Suprapubic skin (tissue), 4 donors: ENCODE results near the gene ANKRA2. TPM values are rescaled to one million over a fixed set of nuclear protein-coding genes. Genes with fewer than 3 reads are reported as not detected.

Source experiments
- DNase-seq, 2 donors: peaks; one replicate each; pipeline ENCODE4 v3.0.0-alpha.2; 2019; ENCODE audit warnings: low spot score in 2 of 2
- H3K27ac ChIP-seq: fragments of 200-600 bp; sonication (generic); one replicate; pipeline ENCODE4 v1.5.1; 2019
- H3K27me3 ChIP-seq: fragments of 200-600 bp; sonication (generic); one replicate; pipeline ENCODE4 v1.5.1; 2019
- H3K36me3 ChIP-seq: fragments of 200-600 bp; sonication (generic); one replicate; pipeline ENCODE4 v1.5.1; 2019
- H3K4me1 ChIP-seq: fragments of 200-600 bp; sonication (generic); one replicate; pipeline ENCODE4 v1.5.1; 2019
- H3K4me3 ChIP-seq: fragments of 200-600 bp; sonication (generic); one replicate; pipeline ENCODE4 v1.5.1; 2019; ENCODE audit warnings: mild to moderate bottlenecking
- H3K9me3 ChIP-seq: fragments of 200-600 bp; sonication (generic); one replicate; pipeline ENCODE4 v1.5.1; 2019
- CTCF ChIP-seq, 2 donors: fragments of 200-600 bp in 1 of 2; fragments of 450-650 bp in 1 of 2; sonication (generic) in 1 of 2; IDR thresholded peaks; one replicate each; pipeline ENCODE4 v1.5.1; 2016 to 2019; ENCODE audit warnings: antibody characterized with exemption in 2 of 2, mild to moderate bottlenecking in 1 of 2, moderate library complexity in 1 of 2
- EP300 ChIP-seq: sonication (generic); formaldehyde crosslinking; IDR thresholded peaks from one replicate; pipeline ENCODE4 v1.6.1; 2017; ENCODE audit warnings: antibody characterized with exemption
- POLR2A ChIP-seq, 2 donors: fragments of 450-650 bp; IDR thresholded peaks; one replicate each; pipeline ENCODE4 v1.6.1; 2017; ENCODE audit warnings: antibody characterized with exemption in 2 of 2, mild to moderate bottlenecking in 2 of 2, moderate library complexity in 2 of 2
- POLR2AphosphoS5 ChIP-seq, 3 donors: sonication (generic); formaldehyde crosslinking; IDR thresholded peaks; one replicate each; pipeline ENCODE4 v1.6.1; 2017; ENCODE audit warnings: antibody characterized with exemption in 3 of 3
- WGBS: methylation state at CpG from one replicate; pipeline ENCODE4 v1.1.5; 2018; 5-methylcytosine and 5-hydroxymethylcytosine counted together
- total RNA-seq, 4 donors: library from RNA; depleted of rRNA; stranded (reverse); fragments of >200 nt; gene quantifications; one replicate each; pipeline ENCODE4 v1.1.0, GENCODE V29; 2016

The ANKRA2 gene
- total RNA-seq, 4 donors from 2014 or later, result 18.8 to 57.9 (median 20.9) TPM

GRCh38 chr5:73539730-73540129 is 25.7 kb downstream of the ANKRA2 start:
- 74% methylated on average over 2 of the region's 2 CpGs for whole genome bisulfite sequencing
- Histone ChIP-seq H3K36me3 (no peaks in the 10 kb centered on the region), H3K27me3 (no peaks in the 10 kb centered on the region), H3K4me1 (peaks cover 9% of the 10 kb centered on the region), H3K9me3 (no peaks in the 10 kb centered on the region), H3K27ac (no peak overlapping the region), H3K4me3 (no peak overlapping the region)
- no peak for TF ChIP-seq EP300
- no peak for DNase-seq

GRCh38 chr5:73534971-73535370 is 30.5 kb downstream of the ANKRA2 start:
- Histone ChIP-seq H3K4me3 (no peak overlapping the region), H3K36me3 (no peaks in the 10 kb centered on the region), H3K4me1 (no peaks in the 10 kb centered on the region), H3K9me3 (no peaks in the 10 kb centered on the region), H3K27me3 (no peaks in the 10 kb centered on the region), H3K27ac (no peak overlapping the region)
- no peak for DNase-seq
- 94% methylated on average over 2 of the region's 2 CpGs for WGBS
- TF ChIP-seq CTCF (IDR thresholded peaks at IDR 0.05) (no peak), POLR2AphosphoS5 (IDR thresholded peaks at IDR 0.05) (no peak), POLR2A (IDR thresholded peaks at IDR 0.05) (no peak), EP300 (no peak)

- H3K36me3 ChIP-seq, result no peaks in the 10 kb centered on the region
- no peak overlapping the region for H3K4me3 ChIP-seq
Observed at GRCh38 chr5:73534011-73534644, 31.3 kb downstream of the ANKRA2 start.

GRCh38 chr5:73532195-73532594 is 33.2 kb downstream of the ANKRA2 start:
- Histone ChIP-seq H3K4me3 (no peak overlapping the region), H3K27me3 (no peaks in the 10 kb centered on the region), H3K9me3 (no peaks in the 10 kb centered on the region), H3K27ac (no peak overlapping the region), H3K36me3 (no peaks in the 10 kb centered on the region), H3K4me1 (no peaks in the 10 kb centered on the region)
- 83% methylated on average over 5 of the region's 5 CpGs for WGBS
- no peak for TF ChIP-seq EP300
- no peak for TF ChIP-seq POLR2A (IDR thresholded peaks at IDR 0.05)
- TF ChIP-seq POLR2AphosphoS5 (IDR thresholded peaks at IDR 0.05), result no peak
- TF ChIP-seq CTCF (IDR thresholded peaks at IDR 0.05), result no peak
- DNase-seq, result no peak

More at GRCh38 chr5:73534011-73534644, 31.3 kb downstream of the ANKRA2 start:
- H3K27me3 ChIP-seq, result no peaks in the 10 kb centered on the region
- H3K4me1 ChIP-seq, result no peaks in the 10 kb centered on the region
- no peak overlapping the region for H3K27ac ChIP-seq
- DNase-seq, result no peak
- WGBS, result 77% methylated on average over 5 of the region's 5 CpGs
- no peak for TF ChIP-seq EP300
- no peak for TF ChIP-seq CTCF (IDR thresholded peaks at IDR 0.05)
- TF ChIP-seq POLR2AphosphoS5 (IDR thresholded peaks at IDR 0.05), result no peak
- no peak for TF ChIP-seq POLR2A (IDR thresholded peaks at IDR 0.05)
- no peaks in the 10 kb centered on the region for H3K9me3 ChIP-seq

- 73% methylated on average over 1 of the region's 1 CpG for WGBS
- no peak overlapping the region for H3K27ac ChIP-seq
- H3K27me3 ChIP-seq, result no peaks in the 10 kb centered on the region
- H3K4me1 ChIP-seq, result no peaks in the 10 kb centered on the region
- no peaks in the 10 kb centered on the region for H3K9me3 ChIP-seq
- H3K36me3 ChIP-seq, result no peaks in the 10 kb centered on the region
- TF ChIP-seq POLR2AphosphoS5 (IDR thresholded peaks at IDR 0.05) (no peak), CTCF (IDR thresholded peaks at IDR 0.05) (no peak), EP300 (no peak), POLR2A (IDR thresholded peaks at IDR 0.05) (no peak)
- no peak overlapping the region for H3K4me3 ChIP-seq
- DNase-seq, result no peak
Observed at GRCh38 chr5:73531356-73531755, 34.1 kb downstream of the ANKRA2 start.

- TF ChIP-seq EP300, result no peak
- no peak for TF ChIP-seq POLR2AphosphoS5 (IDR thresholded peaks at IDR 0.05)
- no peak for TF ChIP-seq CTCF (IDR thresholded peaks at IDR 0.05)
- TF ChIP-seq POLR2A (IDR thresholded peaks at IDR 0.05), result no peak
- H3K4me3 ChIP-seq, result no peak overlapping the region
- no peak for DNase-seq
- no peaks in the 10 kb centered on the region for H3K27me3 ChIP-seq
- no peak overlapping the region for H3K27ac ChIP-seq
- no peaks in the 10 kb centered on the region for H3K4me1 ChIP-seq
- no peaks in the 10 kb centered on the region for H3K36me3 ChIP-seq
- WGBS, result 88% methylated on average over 1 of the region's 1 CpG
- no peaks in the 10 kb centered on the region for H3K9me3 ChIP-seq
Observed at GRCh38 chr5:73529081-73529480, 36.4 kb downstream of the ANKRA2 start.
